Mesodermal cell (in vitro differentiated cells): ENCODE data around the gene ELAVL1. TPM values are rescaled to one million over a fixed set of nuclear protein-coding genes. Genes with fewer than 3 reads are reported as not detected.

Source experiments
- H3K27ac ChIP-seq: 2 replicates; pipeline ENCODE4 v1.7.0; 2013; ENCODE audit warnings: mild to moderate bottlenecking, low read depth, low read length, moderate library complexity; ENCODE audit not compliant: severe bottlenecking
- H3K36me3 ChIP-seq: 2 replicates; pipeline ENCODE4 v1.7.1; 2013; ENCODE audit warnings: mild to moderate bottlenecking, low read length, moderate library complexity; ENCODE audit not compliant: control insufficient read depth, insufficient read depth
- H3K4me1 ChIP-seq: one replicate; pipeline ENCODE4 v1.7.1; 2013; ENCODE audit warnings: mild to moderate bottlenecking, low read length; ENCODE audit not compliant: insufficient read depth, control insufficient read depth, poor library complexity, severe bottlenecking
- H3K4me3 ChIP-seq: 2 replicates; pipeline ENCODE4 v1.7.0; 2013; ENCODE audit warnings: low read length, control low read depth, mild to moderate bottlenecking; ENCODE audit not compliant: insufficient read depth, poor library complexity, severe bottlenecking; ENCODE audit errors: extremely low read depth
- H3K9me3 ChIP-seq: 2 replicates; pipeline ENCODE4 v1.7.1; 2013; ENCODE audit warnings: mild to moderate bottlenecking, low read length, moderate library complexity; ENCODE audit not compliant: control insufficient read depth
- WGBS, 2 experiments: methylation state at CpG; one replicate each; pipeline ENCODE4 v1.1.5; 2013; ENCODE audit warnings: missing lambda C conversion rate in 2 of 2; ENCODE audit not compliant: insufficient coverage in 2 of 2; 5-methylcytosine and 5-hydroxymethylcytosine counted together
- polyA plus RNA-seq, 2 experiments: library from polyadenylated mRNA; stranded (reverse); fragments of 50-300 nt; gene quantifications; one replicate each; pipeline ENCODE4 v1.2.3, GENCODE V29; 2013

The ELAVL1 gene
- 135 TPM for polyA plus RNA-seq (2013, experiment 1 of 2)
- 121 TPM for polyA plus RNA-seq (2013, experiment 2 of 2)

- Histone ChIP-seq H3K27ac (peak within 1 kb of the TSS; percentile 82), H3K4me3 (peak within 1 kb of the TSS; percentile 82), H3K4me1 (peaks cover 11% of the 10 kb centered on the region), H3K9me3 (no peaks in the 10 kb centered on the region), H3K36me3 (peaks cover 28% of the 10 kb centered on the region)
- WGBS, 2 experiments = 0 to 1% methylated on average over 75 to 92 of the region's 98 CpGs
Measured at GRCh38 chr19:8005534-8006256, at the start of gene ELAVL1. Gene ELAVL1, minus strand, starts transcription at chr19:8005641. Its CDS starts 13,826 bp downstream, at chr19:7991815.

GRCh38 chr19:8054169-8054568 lies 48.7 kb upstream of the ELAVL1 start:
- no peaks in the 10 kb centered on the region for H3K36me3 ChIP-seq
- no peak overlapping the region for H3K27ac ChIP-seq
- H3K9me3 ChIP-seq = no peaks in the 10 kb centered on the region
- no peaks in the 10 kb centered on the region for H3K4me1 ChIP-seq
- WGBS, 2 experiments = 83 to 86% methylated on average over 6 to 7 of the region's 9 CpGs
- no peak overlapping the region for H3K4me3 ChIP-seq

- H3K4me1 ChIP-seq = no peaks in the 10 kb centered on the region
- H3K36me3 ChIP-seq = no peaks in the 10 kb centered on the region
- 57 to 71% methylated on average over 5 of the region's 7 CpGs for WGBS, 2 experiments
- H3K9me3 ChIP-seq = no peaks in the 10 kb centered on the region
- H3K4me3 ChIP-seq = no peak within 1 kb of the TSS
- no peak within 1 kb of the TSS for H3K27ac ChIP-seq
Measured at GRCh38 chr19:8052464-8052859, 47.0 kb upstream of the ELAVL1 start, which contains the start of gene CCL25. Gene CCL25, plus strand, starts transcription at chr19:8052760. Its CDS starts 290 bp downstream, at chr19:8053050.

GRCh38 chr19:8050274-8051096 lies 45.0 kb upstream of the ELAVL1 start:
- no peaks in the 10 kb centered on the region for H3K9me3 ChIP-seq
- H3K27ac ChIP-seq = no peak overlapping the region
- 14 to 16% methylated on average over 28 to 29 of the region's 49 CpGs for WGBS, 2 experiments
- no peaks in the 10 kb centered on the region for H3K36me3 ChIP-seq
- H3K4me1 ChIP-seq = no peaks in the 10 kb centered on the region
- peak overlapping the region; percentile 16 for H3K4me3 ChIP-seq

GRCh38 chr19:8046569-8047165 lies 41.2 kb upstream of the ELAVL1 start:
- Histone ChIP-seq H3K4me1 (no peaks in the 10 kb centered on the region), H3K4me3 (no peak overlapping the region), H3K9me3 (no peaks in the 10 kb centered on the region), H3K36me3 (no peaks in the 10 kb centered on the region), H3K27ac (no peak overlapping the region)
- WGBS, 2 experiments = no CpG with 5 or more reads among the region's 3 CpGs

- H3K9me3 ChIP-seq = no peaks in the 10 kb centered on the region
- no peak overlapping the region for H3K4me3 ChIP-seq
- no peaks in the 10 kb centered on the region for H3K4me1 ChIP-seq
- no peaks in the 10 kb centered on the region for H3K36me3 ChIP-seq
- H3K27ac ChIP-seq = no peak overlapping the region
- WGBS, 2 experiments = 67 to 86% methylated on average over 3 to 7 of the region's 10 CpGs
Measured at GRCh38 chr19:8045872-8046568, 40.6 kb upstream of the ELAVL1 start.

- no peaks in the 10 kb centered on the region for H3K4me1 ChIP-seq
- 91 to 94% methylated on average over 6 to 10 of the region's 10 CpGs for WGBS, 2 experiments
- H3K36me3 ChIP-seq = no peaks in the 10 kb centered on the region
- H3K9me3 ChIP-seq = no peaks in the 10 kb centered on the region
- H3K27ac ChIP-seq = no peak overlapping the region
- H3K4me3 ChIP-seq = no peak overlapping the region
Measured at GRCh38 chr19:8044018-8044417, 38.6 kb upstream of the ELAVL1 start.

- WGBS, 2 experiments = 88 to 95% methylated on average over 5 to 6 of the region's 9 CpGs
- no peaks in the 10 kb centered on the region for H3K9me3 ChIP-seq
- H3K4me3 ChIP-seq = no peak overlapping the region
- H3K36me3 ChIP-seq = no peaks in the 10 kb centered on the region
- no peaks in the 10 kb centered on the region for H3K4me1 ChIP-seq
- no peak overlapping the region for H3K27ac ChIP-seq
Measured at GRCh38 chr19:8042900-8043299, 37.5 kb upstream of the ELAVL1 start.

- Histone ChIP-seq H3K9me3 (no peaks in the 10 kb centered on the region), H3K27ac (no peak overlapping the region), H3K36me3 (no peaks in the 10 kb centered on the region), H3K4me1 (no peaks in the 10 kb centered on the region), H3K4me3 (no peak overlapping the region)
- 90 to 91% methylated on average over 4 to 7 of the region's 7 CpGs for WGBS, 2 experiments
Measured at GRCh38 chr19:8041531-8041931, 36.1 kb upstream of the ELAVL1 start.

- H3K36me3 ChIP-seq = no peaks in the 10 kb centered on the region
- H3K4me1 ChIP-seq = no peaks in the 10 kb centered on the region
- WGBS, 2 experiments = 95 to 100% methylated on average over 2 of the region's 3 CpGs
- H3K9me3 ChIP-seq = no peaks in the 10 kb centered on the region
- H3K4me3 ChIP-seq = no peak overlapping the region
- H3K27ac ChIP-seq = no peak overlapping the region
Measured at GRCh38 chr19:8039231-8039630, 33.8 kb upstream of the ELAVL1 start.
